Kidney (tissue), 14 donors: Measurements from ENCODE around the gene SNRPB2. TPM values are rescaled to one million over a fixed set of nuclear protein-coding genes. Genes with fewer than 3 reads are reported as not detected.

Experiments used
- DNase-seq, 5 donors: peaks; one replicate each; pipeline ENCODE4 v3.0.0-alpha.2; 2013 to 2020
- FAIRE-seq: peaks from 2 replicates; lab custom pipeline; 2012; peaks lifted over from hg19 to GRCh38; lab: Jason Lieb, UNC
- H3K27ac ChIP-seq, 2 donors: one replicate each; pipeline ENCODE4 v1.7.0; 2013; ENCODE audit warnings: low read depth in 2 of 2, low read length in 2 of 2, inconsistent platforms in 1 of 2
- H3K27me3 ChIP-seq: one replicate; pipeline ENCODE4 v1.7.1; 2013; ENCODE audit warnings: low read length, inconsistent platforms; ENCODE audit not compliant: control insufficient read depth, insufficient read depth
- H3K36me3 ChIP-seq, 3 donors: one replicate each; pipeline versions ENCODE4 v1.7.0 to v1.7.1; 2013; ENCODE audit warnings: low read length in 3 of 3, control low read depth in 1 of 3, inconsistent platforms in 1 of 3; ENCODE audit not compliant: insufficient read depth in 3 of 3, control insufficient read depth in 2 of 3
- H3K4me1 ChIP-seq, 3 donors: one replicate each; pipeline versions ENCODE4 v1.7.0 to v1.7.1; 2013; ENCODE audit warnings: low read length in 3 of 3, inconsistent platforms in 1 of 3, low read depth in 1 of 3; ENCODE audit not compliant: control insufficient read depth in 2 of 3, insufficient read depth in 2 of 3
- H3K4me3 ChIP-seq, 3 donors: one replicate each; pipeline versions ENCODE4 v1.7.0 to v1.8.1; 2013; ENCODE audit warnings: low read length in 3 of 3, control low read depth in 1 of 3, inconsistent platforms in 1 of 3
- H3K9ac ChIP-seq, 3 donors: one replicate each; pipeline versions ENCODE4 v1.7.0 to v1.7.1; 2013; ENCODE audit warnings: low read length in 3 of 3, control low read depth in 1 of 3, inconsistent platforms in 1 of 3
- H3K9me3 ChIP-seq, 3 donors: one replicate each; pipeline versions ENCODE4 v1.7.0 to v1.7.1; 2013; ENCODE audit warnings: low read length in 3 of 3, control low read depth in 1 of 3, inconsistent platforms in 1 of 3; ENCODE audit not compliant: control insufficient read depth in 2 of 3, insufficient read depth in 1 of 3
- CTCF ChIP-seq: IDR thresholded peaks from 3 replicates; pipeline ENCODE4 v1.5.1; 2012; ENCODE audit warnings: mild to moderate bottlenecking, moderate library complexity, borderline replicate concordance; ENCODE audit not compliant: insufficient read depth; ENCODE audit errors: extremely low read depth
- intact Hi-C: fragments of 100-400 bp; cut with DNase I; formaldehyde crosslinking; loops from one replicate; pipeline ENCODE4 v1.11.1; 2022
- polyA plus RNA-seq: library from polyadenylated mRNA; stranded (reverse); fragments of 350-450 nt; fragmentation: Illumina TruSeq; extraction: RNeasy Lipid Tissue Mini Kit (QIAGEN cat#74804); gene quantifications from one replicate; pipeline ENCODE4 v1.2.3, GENCODE V29; 2014; ENCODE audit warnings: low read depth, low replicate concordance; ENCODE audit not compliant: insufficient read depth
- total RNA-seq: library from RNA; stranded (reverse); fragmentation: NEBNext Ultra II Directional; extraction: Animal tissue kit (Norgen Biotek cat#: 25700); gene quantifications from one replicate; pipeline ENCODE4 v1.2.1, GENCODE V29; 2021
- donor health status: control.
- donor health status: control.
- donor health status: control.
- donor health status: control.
- donor health status: control.
- donor health status: DM: yes; HTN: yes; CAD: no.
- donor health status: Normal renal cell carcinoma (clear cell type).

SNRPB2 gene
- total and polyA plus RNA-seq, 2 donors from 2014 or later, result 43.6 to 77.8 TPM

- Histone ChIP-seq H3K9ac (no peak overlapping the region), H3K9me3 (no peaks in the 10 kb centered on the region), H3K4me3 (no peak overlapping the region), H3K36me3 (no peaks in the 10 kb centered on the region), H3K27ac (no peak overlapping the region), H3K4me1 (no peaks in the 10 kb centered on the region), H3K27me3 (no peaks in the 10 kb centered on the region)
- no peak for TF ChIP-seq CTCF
- intact Hi-C loops, result no loop called here
- FAIRE-seq, result no peak
- DNase-seq, result no peak
These were observed 20.8 kb upstream of the SNRPB2 start for GRCh38 chr20:16709017-16709416.

GRCh38 chr20:16710781-16711180, 19.0 kb upstream of the SNRPB2 start:
- Histone ChIP-seq H3K9ac (no peak overlapping the region), H3K27me3 (no peaks in the 10 kb centered on the region), H3K9me3 (no peaks in the 10 kb centered on the region), H3K4me1 (no peaks in the 10 kb centered on the region), H3K36me3 (no peaks in the 10 kb centered on the region), H3K4me3 (no peak overlapping the region), H3K27ac (no peak overlapping the region)
- FAIRE-seq (no peak), DNase-seq (no peak)
- intact Hi-C loops, result no loop called here
- TF ChIP-seq CTCF, result no peak

GRCh38 chr20:16711661-16712258, 18.1 kb upstream of the SNRPB2 start:
- Histone ChIP-seq H3K27me3 (no peaks in the 10 kb centered on the region), H3K9ac (no peak overlapping the region), H3K4me3 (no peak overlapping the region), H3K27ac (no peak overlapping the region), H3K4me1 (no peaks in the 10 kb centered on the region), H3K9me3 (no peaks in the 10 kb centered on the region), H3K36me3 (no peaks in the 10 kb centered on the region)
- no peak for DNase-seq
- TF ChIP-seq CTCF, result no peak
- no peak for FAIRE-seq
- intact Hi-C loops, result no loop called here

GRCh38 chr20:16712511-16712947, 17.3 kb upstream of the SNRPB2 start:
- Histone ChIP-seq H3K36me3 (no peaks in the 10 kb centered on the region), H3K27me3 (no peaks in the 10 kb centered on the region), H3K9me3 (no peaks in the 10 kb centered on the region), H3K9ac (no peak overlapping the region), H3K4me1 (no peaks in the 10 kb centered on the region), H3K4me3 (no peak overlapping the region), H3K27ac (no peak overlapping the region)
- intact Hi-C loops, result no loop called here
- DNase-seq (no peak), FAIRE-seq (no peak)
- no peak for TF ChIP-seq CTCF
